ENCODE data around the gene SH3GLB2. TPM values are rescaled to one million over a fixed set of nuclear protein-coding genes. Genes with fewer than 3 reads are reported as not detected.
"Not testable (repeated sequence)": the region's sequence is repeated elsewhere in the genome, so short reads cannot be mapped to it uniquely, and the experiment has no call there.

The SH3GLB2 gene
- total RNA-seq, 1 experiment from 2014 or later: 42.7 TPM

- Histone ChIP-seq H3K4me3 (no peak overlapping the region), H3K9me3 (no peaks in the 10 kb centered on the region), H3K36me3 (no peaks in the 10 kb centered on the region), H3K27me3 (no peaks in the 10 kb centered on the region)
- DNase-seq: no peak
Measured at GRCh38 chr9:129059796-129060785, 32.0 kb upstream of the SH3GLB2 start.

- Histone ChIP-seq H3K9me3 (no peaks in the 10 kb centered on the region), H3K36me3 (no peaks in the 10 kb centered on the region), H3K27me3 (no peaks in the 10 kb centered on the region), H3K4me3 (no peak overlapping the region)
- peak; percentile 65 for DNase-seq
Measured at GRCh38 chr9:129058965-129059795, 31.0 kb upstream of the SH3GLB2 start.

- Histone ChIP-seq H3K4me3 (no peak overlapping the region), H3K36me3 (no peaks in the 10 kb centered on the region; the same call in 1 of the 2 replicates), H3K9me3 (no peaks in the 10 kb centered on the region), H3K27me3 (no peaks in the 10 kb centered on the region)
- DNase-seq: no peak
Measured at GRCh38 chr9:129054163-129054851, 26.2 kb upstream of the SH3GLB2 start.

- Histone ChIP-seq H3K36me3 (no peaks in the 10 kb centered on the region; the same call in 1 of the 2 replicates), H3K9me3 (no peaks in the 10 kb centered on the region), H3K27me3 (no peaks in the 10 kb centered on the region), H3K4me3 (no peak overlapping the region)
- no peak for DNase-seq
Measured at GRCh38 chr9:129053020-129053419, 24.9 kb upstream of the SH3GLB2 start.

- Histone ChIP-seq H3K4me3 (no peak overlapping the region), H3K9me3 (no peaks in the 10 kb centered on the region), H3K27me3 (no peaks in the 10 kb centered on the region), H3K36me3 (no peaks in the 10 kb centered on the region; the same call in 1 of the 2 replicates)
- DNase-seq: no peak
Measured at GRCh38 chr9:129052592-129052991, 24.5 kb upstream of the SH3GLB2 start.

- H3K4me3 ChIP-seq: no peak overlapping the region
- H3K9me3 ChIP-seq: no peaks in the 10 kb centered on the region
- no peaks in the 10 kb centered on the region for H3K27me3 ChIP-seq
- no peak for DNase-seq
- H3K36me3 ChIP-seq: 0 out of 2 replicates have a peak, but pooled peaks cover 4% of the 10 kb centered on the region
Measured at GRCh38 chr9:129042016-129042415, 13.9 kb upstream of the SH3GLB2 start.

GRCh38 chr9:129040113-129040643 is 12.0 kb upstream of the SH3GLB2 start:
- Histone ChIP-seq H3K27me3 (no peaks in the 10 kb centered on the region), H3K4me3 (no peak overlapping the region), H3K9me3 (no peaks in the 10 kb centered on the region), H3K36me3 (0 out of 2 replicates have a peak, but pooled peaks cover 4% of the 10 kb centered on the region)
- no peak for DNase-seq

- Histone ChIP-seq H3K36me3 (0 out of 2 replicates have a peak, but pooled peaks cover 4% of the 10 kb centered on the region), H3K9me3 (no peaks in the 10 kb centered on the region), H3K27me3 (no peaks in the 10 kb centered on the region), H3K4me3 (no peak overlapping the region)
- no peak for DNase-seq
Measured at GRCh38 chr9:129038109-129038852, 10.2 kb upstream of the SH3GLB2 start.

GRCh38 chr9:129037767-129038098 is 9.6 kb upstream of the SH3GLB2 start:
- DNase-seq: no peak
- Histone ChIP-seq H3K27me3 (no peaks in the 10 kb centered on the region), H3K9me3 (no peaks in the 10 kb centered on the region), H3K36me3 (0 out of 2 replicates have a peak, but pooled peaks cover 4% of the 10 kb centered on the region), H3K4me3 (no peak overlapping the region)

- H3K4me3 ChIP-seq: peak overlapping the region; percentile 94
- no peak for DNase-seq
- H3K27me3 ChIP-seq: no peaks in the 10 kb centered on the region
- H3K36me3 ChIP-seq: 0 out of 2 replicates have a peak, but pooled peaks cover 4% of the 10 kb centered on the region
- no peaks in the 10 kb centered on the region for H3K9me3 ChIP-seq
Measured at GRCh38 chr9:129036923-129037766, 9.0 kb upstream of the SH3GLB2 start.

GRCh38 chr9:129036241-129036922 is 8.3 kb upstream of the SH3GLB2 start, which contains the start of gene MIGA2:
Gene MIGA2 (plus strand): TSS chr9:129036626. CDS start chr9:129040595, 3,969 bp downstream.
- DNase-seq: peak; percentile 98
- no peaks in the 10 kb centered on the region for H3K27me3 ChIP-seq
- H3K9me3 ChIP-seq: no peaks in the 10 kb centered on the region
- peak within 1 kb of the TSS; percentile 94 for H3K4me3 ChIP-seq
- no peaks in the 10 kb centered on the region for H3K36me3 ChIP-seq

GRCh38 chr9:129035838-129036237 is 7.7 kb upstream of the SH3GLB2 start:
- peak overlapping the region; percentile 94 for H3K4me3 ChIP-seq
- H3K9me3 ChIP-seq, H3K36me3 ChIP-seq, H3K27me3 ChIP-seq, DNase-seq: not testable (repeated sequence)

GRCh38 chr9:129033216-129033615 is 5.1 kb upstream of the SH3GLB2 start:
- H3K36me3 ChIP-seq: no peaks in the 10 kb centered on the region
- no peak overlapping the region for H3K4me3 ChIP-seq
- H3K27me3 ChIP-seq: no peaks in the 10 kb centered on the region
- H3K9me3 ChIP-seq: no peaks in the 10 kb centered on the region
- DNase-seq: no peak

GRCh38 chr9:129032541-129033159 is 4.5 kb upstream of the SH3GLB2 start:
- Histone ChIP-seq H3K27me3 (no peaks in the 10 kb centered on the region), H3K9me3 (no peaks in the 10 kb centered on the region), H3K4me3 (no peak overlapping the region), H3K36me3 (no peaks in the 10 kb centered on the region)
- DNase-seq: no peak

Measured in MG63 (cell line).